ENCODE data around the gene FOCAD.

FOCAD gene

DNA sequence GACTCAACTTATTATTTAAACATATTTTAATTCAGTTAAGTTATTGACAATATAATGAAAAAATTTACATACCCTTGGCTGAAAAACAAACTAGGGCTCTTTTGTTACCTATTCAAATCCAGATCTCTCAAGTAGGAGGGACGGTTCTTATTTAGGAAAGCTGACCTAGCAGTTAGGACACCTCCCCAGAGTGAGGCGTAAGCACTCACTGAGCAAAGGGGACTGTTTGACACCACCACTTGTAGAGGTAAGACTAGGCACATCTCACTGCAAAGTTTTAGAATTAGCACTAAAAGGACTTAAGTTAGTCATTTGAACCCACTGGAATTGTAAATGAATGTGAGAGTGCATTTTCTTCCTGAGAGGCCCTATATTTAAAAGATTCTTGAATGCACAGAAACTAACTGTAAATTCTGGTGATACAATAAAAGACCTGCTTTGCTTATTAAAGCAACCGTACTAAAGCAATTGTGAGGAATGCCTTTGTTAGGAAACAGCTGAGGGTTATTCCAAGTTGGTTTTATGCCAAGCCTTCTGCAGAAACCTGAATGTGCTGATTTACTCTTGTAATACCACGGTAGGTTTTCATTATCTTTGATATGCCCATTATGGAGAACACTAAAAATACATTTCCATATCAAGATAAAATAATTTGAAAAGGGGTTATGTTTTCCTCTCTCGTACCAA lies 331.2 kb downstream of the FOCAD start:
- no peak for DNase-seq (ENCODE audit: low read depth)

DNA sequence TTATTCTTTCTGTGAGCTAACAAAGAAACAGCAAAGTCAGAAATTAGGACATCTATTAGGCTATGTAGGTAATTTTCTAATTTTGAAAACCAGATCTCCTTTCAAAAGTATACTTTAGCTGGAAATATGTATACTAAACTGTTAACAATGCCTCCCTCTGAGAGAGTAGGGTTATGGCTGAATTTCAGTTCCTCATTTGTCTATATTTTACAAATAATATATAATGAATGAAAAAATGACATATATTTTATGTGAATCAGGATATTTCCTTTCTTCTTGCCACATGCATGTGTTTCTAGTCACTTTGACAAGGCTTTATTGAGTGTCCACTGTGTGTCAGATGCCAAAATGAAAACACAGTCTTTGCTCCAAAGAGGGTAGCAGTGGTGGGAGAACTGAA lies 331.9 kb downstream of the FOCAD start:
- DNase-seq (ENCODE audit: low read depth), result no peak

GRCh38 chr9:21016701-21017491 lies 332.8 kb downstream of the FOCAD start:
- DNase-seq (ENCODE audit: low read depth), result peak; percentile 47

DNA sequence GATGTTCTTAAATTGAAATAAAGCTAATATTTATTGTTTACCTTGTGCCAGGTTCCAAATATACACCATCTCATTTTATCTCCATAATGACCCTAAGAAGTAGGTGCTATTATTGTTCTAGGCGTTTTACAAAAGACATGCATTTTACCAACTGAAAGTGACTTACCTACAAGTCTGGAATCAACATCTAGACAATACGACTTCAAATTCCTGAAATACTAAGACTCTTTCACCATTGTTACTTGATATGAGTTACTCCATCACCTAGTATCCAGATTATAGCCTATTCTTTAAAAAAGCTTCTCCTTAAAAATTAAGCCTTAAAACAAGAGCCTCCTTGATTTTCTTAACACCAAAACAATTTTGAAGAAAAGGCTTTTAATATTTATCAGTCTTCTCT lies 334.1 kb downstream of the FOCAD start:
- no peak for DNase-seq (ENCODE audit: low read depth)

- DNase-seq (ENCODE audit: low read depth), result no peak
Measured at GRCh38 chr9:21023861-21024260, 339.8 kb downstream of the FOCAD start.

DNA sequence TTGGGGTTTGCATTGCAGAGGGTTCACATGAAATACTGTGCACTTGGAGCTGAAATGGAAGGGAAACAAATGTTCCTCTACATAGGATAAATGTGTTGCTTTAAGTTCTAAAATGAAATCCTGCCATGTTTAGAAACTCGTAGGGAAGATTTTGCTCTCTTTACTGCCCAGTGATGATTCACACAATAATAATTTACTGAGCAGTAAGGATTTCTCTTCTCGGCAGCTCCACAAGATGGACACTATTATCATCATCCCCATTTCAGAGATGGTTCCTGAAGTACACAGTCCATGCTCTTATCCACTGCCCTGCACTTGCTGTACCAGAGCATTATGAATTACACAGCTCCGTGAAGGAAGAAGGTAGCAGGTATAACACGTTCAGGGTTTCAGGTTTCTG lies 343.2 kb downstream of the FOCAD start:
- DNase-seq (ENCODE audit: low read depth), result no peak

DNA sequence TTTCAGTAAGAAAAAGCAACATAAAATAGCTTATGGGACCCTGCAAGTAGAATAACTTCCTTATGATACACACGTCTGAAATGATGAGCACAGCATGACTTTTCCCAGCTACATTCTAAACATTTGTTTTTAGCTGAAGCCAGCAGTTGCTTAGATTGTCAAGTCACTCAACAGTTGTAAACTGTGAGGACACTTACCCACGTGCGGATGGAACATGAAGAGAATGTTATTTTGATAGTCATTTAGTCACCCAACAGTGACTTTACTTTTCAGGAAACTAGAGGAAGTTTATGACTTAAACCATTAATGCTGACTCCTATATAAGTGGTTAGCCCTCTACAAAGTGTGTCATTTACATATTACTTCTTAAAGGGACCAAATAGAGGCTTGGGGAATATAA lies 344.4 kb downstream of the FOCAD start:
- no peak for DNase-seq (ENCODE audit: low read depth)

- no peak for DNase-seq (ENCODE audit: low read depth)
Measured at GRCh38 chr9:21029661-21030060, 345.6 kb downstream of the FOCAD start.

- no peak for DNase-seq (ENCODE audit: low read depth)
Measured at GRCh38 chr9:21030389-21031035, 346.5 kb downstream of the FOCAD start.

GRCh38 chr9:21031091-21031807 lies 347.2 kb downstream of the FOCAD start, which contains the start of gene HACD4:
TSS of gene HACD4 (minus strand) at chr9:21031640. CDS start at chr9:21031590, 50 bp downstream.
- DNase-seq (ENCODE audit: low read depth), result no peak

GRCh38 chr9:21031808-21032183 lies 347.7 kb downstream of the FOCAD start:
- DNase-seq (ENCODE audit: low read depth), result no peak

GRCh38 chr9:21037278-21037677 lies 353.2 kb downstream of the FOCAD start:
- DNase-seq (ENCODE audit: low read depth), result no peak

DNA sequence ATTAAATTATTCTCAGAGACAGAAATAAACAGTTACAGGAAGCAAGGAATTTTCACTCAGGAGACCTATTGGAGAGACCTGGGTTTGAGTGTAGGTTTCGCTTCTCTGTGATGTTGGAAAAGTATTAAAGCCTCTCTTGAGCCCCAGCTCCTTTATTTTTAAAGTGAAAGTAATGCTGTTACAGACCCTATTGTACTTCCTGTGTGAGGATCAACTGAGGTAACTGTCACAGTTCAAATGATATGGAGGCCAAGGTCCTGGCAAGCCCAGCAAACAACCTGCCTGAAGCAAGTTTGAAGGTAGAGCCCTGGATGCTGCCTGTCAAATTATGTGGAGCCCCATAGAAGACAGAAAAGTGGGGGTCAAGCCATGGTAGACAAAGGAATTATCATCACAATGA lies 355.2 kb downstream of the FOCAD start:
- DNase-seq (ENCODE audit: low read depth), result no peak

GRCh38 chr9:21042466-21042865 lies 358.4 kb downstream of the FOCAD start:
- DNase-seq (ENCODE audit: low read depth), result no peak

- DNase-seq (ENCODE audit: low read depth), result no peak
Measured at GRCh38 chr9:21043841-21044240, 359.8 kb downstream of the FOCAD start.

Data from HS-27A (cell line).